GOT3 (cell line): Measurements from ENCODE around the gene EHD2.
"Not testable (repeated sequence)": the region's sequence is repeated elsewhere in the genome, so short reads cannot be mapped to it uniquely, and the experiment has no call there.

Experiments
- DNase-seq: peaks from one replicate; lab custom pipeline; 2025; ENCODE audit warnings: mixed read lengths; lab: John Stamatoyannopoulos, UW

Gene EHD2

GRCh38 chr19:47714855-47715254 lies 1.6 kb downstream of the EHD2 start:
- not testable (repeated sequence) for DNase-seq

- no peak for DNase-seq
These were observed 3.2 kb downstream of the EHD2 start for GRCh38 chr19:47716270-47716937.

- not testable (repeated sequence) for DNase-seq
These were observed 5.3 kb downstream of the EHD2 start for GRCh38 chr19:47718415-47719046.

- DNase-seq = peak; percentile 68
These were observed 6.0 kb downstream of the EHD2 start for GRCh38 chr19:47719047-47719859.

GRCh38 chr19:47720669-47721422 lies 7.6 kb downstream of the EHD2 start:
- DNase-seq = no peak

- DNase-seq = no peak
These were observed 10.3 kb downstream of the EHD2 start for GRCh38 chr19:47723581-47723940.

- no peak for DNase-seq
These were observed 12.7 kb downstream of the EHD2 start for GRCh38 chr19:47725759-47726401.

- DNase-seq = no peak
These were observed 13.2 kb downstream of the EHD2 start for GRCh38 chr19:47726467-47726866.

GRCh38 chr19:47728295-47728694 lies 15.1 kb downstream of the EHD2 start:
- not testable (repeated sequence) for DNase-seq

GRCh38 chr19:47729468-47729798 lies 16.2 kb downstream of the EHD2 start:
- DNase-seq = no peak

GRCh38 chr19:47729799-47730520 lies 16.7 kb downstream of the EHD2 start:
- no peak for DNase-seq

- no peak for DNase-seq
These were observed 17.3 kb downstream of the EHD2 start for GRCh38 chr19:47730521-47730889.

- no peak for DNase-seq
These were observed 17.7 kb downstream of the EHD2 start for GRCh38 chr19:47730910-47731309.

GRCh38 chr19:47735131-47735530 lies 21.9 kb downstream of the EHD2 start:
- DNase-seq = no peak

- no peak for DNase-seq
These were observed 27.8 kb downstream of the EHD2 start for GRCh38 chr19:47740866-47741519.

GRCh38 chr19:47741544-47742140 lies 28.4 kb downstream of the EHD2 start:
- DNase-seq = no peak

- DNase-seq = no peak
These were observed 29.4 kb downstream of the EHD2 start for GRCh38 chr19:47742634-47743033.

GRCh38 chr19:47745010-47745901 lies 32.0 kb downstream of the EHD2 start, which contains the start of gene NOP53:
Gene NOP53 (plus strand): TSS chr19:47745546. CDS start chr19:47745560, 14 bp downstream.
- peak; percentile 85 for DNase-seq

GRCh38 chr19:47746129-47746528 lies 32.9 kb downstream of the EHD2 start:
- DNase-seq = not testable (repeated sequence)
